Upper lobe of left lung (tissue), 6 donors: ENCODE data around the gene HPCAL1. TPM values are rescaled to one million over a fixed set of nuclear protein-coding genes. Genes with fewer than 3 reads are reported as not detected.

Source experiments
- ATAC-seq, 2 donors: fragments of 200-7000 bp; cut with Tn5 transposase; one replicate each; pipeline ENCODE4 v1.9.1; 2022; ENCODE audit warnings: mild to moderate bottlenecking in 2 of 2, moderate library complexity in 2 of 2; ENCODE audit not compliant: low FRiP score in 2 of 2
- DNase-seq, 2 donors: peaks; one replicate each; pipeline ENCODE4 v3.0.0-alpha.2; 2019 to 2020
- H3K27ac ChIP-seq, 4 donors: fragments of 200-600 bp; sonication (generic); one replicate each; pipeline ENCODE4 v1.5.1; 2016 to 2019
- H3K27me3 ChIP-seq, 4 donors: fragments of 200-600 bp; sonication (generic); one replicate each; pipeline ENCODE4 v1.5.1; 2017 to 2019
- H3K36me3 ChIP-seq, 4 donors: fragments of 200-600 bp; sonication (generic); one replicate each; pipeline ENCODE4 v1.5.1; 2016 to 2019
- H3K4me1 ChIP-seq, 4 donors: fragments of 200-600 bp; sonication (generic); one replicate each; pipeline ENCODE4 v1.5.1; 2018 to 2019
- H3K4me3 ChIP-seq, 4 donors: fragments of 200-600 bp; sonication (generic); one replicate each; pipeline ENCODE4 v1.5.1; 2017 to 2019; ENCODE audit warnings: mild to moderate bottlenecking in 2 of 4, moderate library complexity in 1 of 4
- H3K9me3 ChIP-seq, 4 donors: fragments of 200-600 bp; sonication (generic); one replicate each; pipeline ENCODE4 v1.5.1; 2018 to 2019
- CTCF ChIP-seq, 6 experiments: fragments of 450-650 bp in 4 of 6; fragments of 200-600 bp in 2 of 6; sonication (generic) in 2 of 6; IDR thresholded peaks; one replicate each; pipeline ENCODE4 v1.5.1; 2016 to 2019; ENCODE audit warnings: antibody characterized with exemption in 6 of 6
- EP300 ChIP-seq, 4 donors: sonication (generic); formaldehyde crosslinking; IDR thresholded peaks; one replicate each; pipeline ENCODE4 v1.5.1; 2017; ENCODE audit warnings: antibody characterized with exemption in 4 of 4, control low read depth in 2 of 4
- POLR2A ChIP-seq, 4 donors: fragments of 450-650 bp; IDR thresholded peaks; one replicate each; pipeline ENCODE4 v1.5.1; 2016 to 2017; ENCODE audit warnings: antibody characterized with exemption in 4 of 4, mild to moderate bottlenecking in 2 of 4
- POLR2AphosphoS5 ChIP-seq, 2 donors: sonication (generic); formaldehyde crosslinking; IDR thresholded peaks; one replicate each; pipeline ENCODE4 v1.5.1; 2017; ENCODE audit warnings: antibody characterized with exemption in 2 of 2
- WGBS, 2 donors: methylation state at CpG; one replicate each; pipeline ENCODE4 v1.1.5; 2017 to 2018; 5-methylcytosine and 5-hydroxymethylcytosine counted together
- total RNA-seq, 6 donors: library from RNA; depleted of rRNA in 4 of 6; stranded (reverse); fragments of >200 nt in 4 of 6; gene quantifications; one replicate each; pipeline versions ENCODE4 v1.1.0 to v1.2.1, GENCODE V29; 2016 to 2021
- donor health status: DM: no; HTN: no; CAD: no; lungs with moderate emphysema.
- donor health status: DM: no; HTN: yes; CAD: no; lungs with severe emphysema.

Gene HPCAL1
- total RNA-seq, 6 donors from 2014 or later = 131 to 481 (median 261) TPM

- H3K36me3 ChIP-seq = peaks cover 0 to 28% (median 16%) of the 10 kb centered on the region in 4 donors
- DNase-seq (no peak), ATAC-seq (no peak)
- no peak overlapping the region for H3K27ac ChIP-seq
- H3K4me3 ChIP-seq = no peak overlapping the region
- H3K9me3 ChIP-seq = no peaks in the 10 kb centered on the region
- H3K27me3 ChIP-seq = no peaks in the 10 kb centered on the region
- WGBS, 2 donors = 95 to 97% methylated on average over 8 of the region's 8 CpGs
- TF ChIP-seq EP300 (IDR thresholded peaks at IDR 0.05) (no peak), POLR2A (IDR thresholded peaks at IDR 0.05) (no peak), CTCF (IDR thresholded peaks at IDR 0.05) (no peak), POLR2AphosphoS5 (IDR thresholded peaks at IDR 0.05) (no peak)
- H3K4me1 ChIP-seq = peaks cover under 1 to 15% (median 10%) of the 10 kb centered on the region in 4 donors
Observed at GRCh38 chr2:10415048-10415447, 112.3 kb downstream of the HPCAL1 start.

- H3K4me3 ChIP-seq = no peak overlapping the region
- no peak for TF ChIP-seq POLR2A (IDR thresholded peaks at IDR 0.05)
- TF ChIP-seq CTCF (IDR thresholded peaks at IDR 0.05) = no peak
- no peak for TF ChIP-seq EP300 (IDR thresholded peaks at IDR 0.05)
- no peak for TF ChIP-seq POLR2AphosphoS5 (IDR thresholded peaks at IDR 0.05)
- ATAC-seq (no peak), DNase-seq (no peak)
- H3K36me3 ChIP-seq = peaks cover 0 to 33% (median 20%) of the 10 kb centered on the region in 4 donors
- no peaks in the 10 kb centered on the region for H3K9me3 ChIP-seq
- H3K4me1 ChIP-seq = peaks cover 0 to 14% (median 10%) of the 10 kb centered on the region in 4 donors
- no peak overlapping the region for H3K27ac ChIP-seq
- H3K27me3 ChIP-seq = no peaks in the 10 kb centered on the region
- 77 to 87% methylated on average over 3 to 12 of the region's 12 CpGs for WGBS, 2 donors
Observed at GRCh38 chr2:10415640-10416039, 112.9 kb downstream of the HPCAL1 start.

- no peak for TF ChIP-seq POLR2AphosphoS5 (IDR thresholded peaks at IDR 0.05)
- TF ChIP-seq EP300 (IDR thresholded peaks at IDR 0.05) = no peak
- TF ChIP-seq POLR2A (IDR thresholded peaks at IDR 0.05) = no peak
- TF ChIP-seq CTCF (IDR thresholded peaks at IDR 0.05) = no peak
- 83 to 91% methylated on average over 6 of the region's 6 CpGs for WGBS, 2 donors
- Histone ChIP-seq H3K27me3 (no peaks in the 10 kb centered on the region), H3K4me3 (no peak overlapping the region), H3K9me3 (no peaks in the 10 kb centered on the region), H3K36me3 (peaks cover under 1 to 37% (median 32%) of the 10 kb centered on the region in 4 donors), H3K27ac (no peak overlapping the region), H3K4me1 (peaks cover 0 to 12% (median 10%) of the 10 kb centered on the region in 4 donors)
- no peak for ATAC-seq
- DNase-seq = no peak
Observed at GRCh38 chr2:10417551-10418335, 115.0 kb downstream of the HPCAL1 start.

GRCh38 chr2:10419553-10420257 lies 117.0 kb downstream of the HPCAL1 start:
- H3K27ac ChIP-seq = no peak overlapping the region
- WGBS, 2 donors = 94 to 97% methylated on average over 49 to 53 of the region's 54 CpGs
- H3K36me3 ChIP-seq = peaks cover 6 to 55% (median 46%) of the 10 kb centered on the region in 4 donors
- H3K9me3 ChIP-seq = no peaks in the 10 kb centered on the region
- H3K4me1 ChIP-seq = peaks cover 0 to 1% (median 0%) of the 10 kb centered on the region in 4 donors
- TF ChIP-seq CTCF (IDR thresholded peaks at IDR 0.05) (no peak), POLR2AphosphoS5 (IDR thresholded peaks at IDR 0.05) (no peak), EP300 (IDR thresholded peaks at IDR 0.05) (no peak), POLR2A (IDR thresholded peaks at IDR 0.05) (no peak)
- DNase-seq (peak in 1 of 2 donors; percentile 84), ATAC-seq (no peak)
- no peak overlapping the region for H3K4me3 ChIP-seq
- H3K27me3 ChIP-seq = no peaks in the 10 kb centered on the region
